Kidney capillary endothelial cell (primary cell): ENCODE results near the gene LRRC14B.
"Not testable (repeated sequence)": the region's sequence is repeated elsewhere in the genome, so short reads cannot be mapped to it uniquely, and the experiment has no call there.

Experiments
- DNase-seq: peaks from one replicate; pipeline ENCODE4 v3.0.0-alpha.2; 2018; ENCODE audit warnings: low spot score

The LRRC14B gene

DNA sequence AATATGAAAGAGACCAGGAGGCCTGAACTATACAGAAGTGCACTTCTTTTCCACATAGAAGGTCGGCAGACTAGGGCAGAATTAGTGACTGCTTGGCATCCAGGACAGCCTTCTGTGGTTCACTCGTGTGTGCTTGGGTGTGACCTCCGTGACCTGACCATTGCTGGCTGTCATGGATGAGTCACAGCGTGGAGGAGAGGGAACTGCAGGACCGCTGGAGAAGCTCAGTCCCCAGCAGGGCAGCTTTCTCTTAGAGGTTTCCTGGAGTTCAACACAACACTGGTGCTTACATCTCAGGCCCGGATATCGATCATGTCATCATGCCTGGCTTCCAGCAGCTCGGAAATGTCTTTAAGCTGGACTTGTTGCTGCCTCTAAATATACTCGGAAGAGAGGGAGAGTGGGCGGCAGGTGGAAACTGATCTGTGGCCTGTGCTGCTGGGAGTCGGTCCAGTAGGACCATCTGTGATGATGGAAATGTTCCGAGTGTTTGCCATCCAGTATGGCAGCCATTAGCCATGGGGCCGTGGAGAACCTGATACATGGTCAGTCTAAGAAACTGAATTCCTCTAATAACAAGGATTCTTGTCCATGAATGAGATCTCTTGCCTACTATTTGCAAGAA lies 49.9 kb downstream of the LRRC14B start:
- not testable (repeated sequence) for DNase-seq

DNA sequence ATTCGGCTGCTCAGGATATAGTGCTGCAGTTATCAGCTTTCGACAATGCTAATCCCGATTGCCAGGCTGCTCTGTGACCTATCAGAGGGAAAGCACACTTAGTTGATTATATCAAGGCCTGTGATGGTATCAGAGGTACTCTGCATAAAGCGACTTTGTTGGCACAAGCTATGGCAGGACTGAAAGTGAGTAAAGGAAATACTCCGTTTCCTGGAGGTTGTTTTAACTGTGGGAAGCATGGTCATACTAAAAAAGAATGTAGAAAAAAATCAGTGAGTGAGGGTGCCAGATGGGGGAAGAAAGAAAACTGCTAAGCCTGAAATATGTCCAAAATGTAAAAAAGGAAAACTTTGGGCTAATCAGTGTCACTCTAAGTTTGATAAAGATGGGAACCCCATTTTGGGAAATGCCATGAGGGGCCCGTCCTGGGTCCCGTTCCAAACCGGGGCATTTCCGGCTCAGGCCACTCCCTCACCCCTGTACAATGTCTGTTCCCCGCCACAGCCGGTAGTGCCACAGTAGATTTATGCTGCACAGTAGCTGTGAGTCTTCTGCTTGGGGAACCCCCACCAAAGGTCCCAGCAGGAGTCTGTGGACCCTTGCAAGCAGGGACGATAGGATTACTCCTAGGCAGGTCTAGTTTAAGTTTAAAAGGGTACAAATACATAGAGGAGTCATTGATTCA lies 52.5 kb downstream of the LRRC14B start:
- DNase-seq, result not testable (repeated sequence)

DNA sequence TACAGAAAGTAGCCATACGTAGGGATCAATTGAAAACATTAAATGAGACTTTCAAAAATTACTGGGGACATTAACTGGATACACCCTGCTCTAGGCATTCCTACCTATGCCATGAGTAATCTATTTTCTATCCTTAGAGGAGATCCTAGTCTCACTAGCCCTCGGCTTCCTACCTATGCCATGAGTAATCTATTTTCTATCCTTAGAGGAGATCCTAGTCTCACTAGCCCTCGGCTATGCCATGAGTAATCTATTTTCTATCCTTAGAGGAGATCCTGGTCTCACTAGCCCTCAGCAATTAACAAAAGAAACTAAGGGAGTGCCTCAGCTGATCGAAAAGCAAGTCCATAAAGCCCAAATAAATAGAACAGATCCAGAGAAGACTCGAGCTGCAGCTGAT lies 54.4 kb downstream of the LRRC14B start:
- DNase-seq, result not testable (repeated sequence)
